C4-2B (cell line): Measurements from ENCODE around the gene PTPRN2.
"Not testable (repeated sequence)": the region's sequence is repeated elsewhere in the genome, so short reads cannot be mapped to it uniquely, and the experiment has no call there.

Experiments
- CTCF ChIP-seq: fragments of 450-650 bp; conservative IDR thresholded peaks from 2 replicates; pipeline ENCODE4 v1.5.1; 2017; ENCODE audit warnings: mild to moderate bottlenecking
- ZFX ChIP-seq: fragments of 450-650 bp; IDR thresholded peaks from 2 replicates; pipeline ENCODE4 v1.6.1; 2017

- TF ChIP-seq CTCF, ZFX: not testable (repeated sequence)
These were observed 890.3 kb downstream of the PTPRN2 start for GRCh38 chr7:157697287-157697686.
